Endothelial cell of umbilical vein (primary cell): ENCODE results near the gene IGF2R. TPM values are rescaled to one million over a fixed set of nuclear protein-coding genes. Genes with fewer than 3 reads are reported as not detected.

ENCODE experiments used
- BruUV-seq: library from RNA; stranded (reverse); fragments of 400-500 nt; replicated peaks from 2 replicates; lab custom pipeline; 2021; lab: Mats Ljungman, UMichigan
- CTCF ChIA-PET: fragments of 300-600, 350-600 bp; sonication (Branson Sonifier 250); formaldehyde crosslinking; loops from one replicate; lab custom pipeline; 2021; ENCODE audit warnings: antibody characterized with exemption, inconsistent platforms; lab: Charles Lee
- POLR2A ChIA-PET: fragments of 300-600, 350-600 bp; sonication (Branson Sonifier 250); formaldehyde crosslinking; loops from one replicate; lab custom pipeline; 2021; ENCODE audit warnings: antibody characterized with exemption, inconsistent platforms; lab: Charles Lee
- DNase-seq: peaks from one replicate; pipeline ENCODE4 v3.0.0-alpha.2; 2011; ENCODE audit warnings: low read depth, low spot score
- FAIRE-seq: peaks from 2 replicates; lab custom pipeline; 2011; peaks lifted over from hg19 to GRCh38; lab: Jason Lieb, UNC
- H2AFZ ChIP-seq: 2 replicates; pipeline ENCODE4 v1.6.0; 2012; ENCODE audit warnings: low read depth, low read length, control low read depth, inconsistent platforms
- H3K27ac ChIP-seq: 2 replicates; pipeline ENCODE4 v1.5.1; 2011; ENCODE audit warnings: low read depth, mild to moderate bottlenecking, control low read depth, low read length, moderate library complexity; ENCODE audit not compliant: insufficient read depth
- H3K27me3 ChIP-seq, 2 experiments: 2 replicates each; pipeline versions ENCODE4 v1.6.0 to v1.6.1; 2011; ENCODE audit warnings: low read length in 2 of 2, mixed read lengths in 1 of 2; ENCODE audit not compliant: control insufficient read depth in 2 of 2, insufficient read depth in 2 of 2
- H3K36me3 ChIP-seq, 2 experiments: 2 replicates in 1 of 2; 3 replicates in 1 of 2; pipeline ENCODE4 v1.5.1; 2011; ENCODE audit warnings: low read length in 2 of 2, mild to moderate bottlenecking in 1 of 2, moderate library complexity in 1 of 2; ENCODE audit not compliant: control insufficient read depth in 2 of 2, insufficient read depth in 2 of 2; ENCODE audit errors: extremely low read depth in 1 of 2
- H3K4me1 ChIP-seq: 3 replicates; pipeline ENCODE4 v1.5.1; 2011; ENCODE audit warnings: mild to moderate bottlenecking, low read length; ENCODE audit not compliant: control insufficient read depth, insufficient read depth; ENCODE audit errors: extremely low read depth
- H3K4me2 ChIP-seq: 2 replicates; pipeline ENCODE4 v1.6.1; 2011; ENCODE audit warnings: low read length, control low read depth, mixed read lengths; ENCODE audit not compliant: insufficient read depth
- H3K4me3 ChIP-seq, 3 experiments: fragments of 200-600 bp in 1 of 3; sonication (generic), shearing (Covaris generic) in 1 of 3; replicated peaks in 1 of 3; 2 replicates each; pipeline ENCODE4 v1.5.1; 2011 to 2016; ENCODE audit warnings: control low read depth in 3 of 3, low read length in 3 of 3, mild to moderate bottlenecking in 2 of 3, inconsistent platforms in 1 of 3, low read depth in 1 of 3, moderate library complexity in 1 of 3; ENCODE audit not compliant: insufficient read depth in 1 of 3
- H3K79me2 ChIP-seq: 2 replicates; pipeline ENCODE4 v1.6.0; 2012; ENCODE audit warnings: low read length, inconsistent platforms; ENCODE audit not compliant: control insufficient read depth, insufficient read depth
- H3K9ac ChIP-seq: replicated peaks from 2 replicates; pipeline ENCODE3; 2011; ENCODE audit warnings: low read length, control low read depth; ENCODE audit not compliant: insufficient read depth; ENCODE audit errors: extremely low read depth
- H3K9me1 ChIP-seq: replicated peaks from 3 replicates; pipeline ENCODE4 v1.6.0; 2011; ENCODE audit warnings: mild to moderate bottlenecking, low read length; ENCODE audit not compliant: control insufficient read depth, insufficient read depth; ENCODE audit errors: extremely low read depth
- H3K9me3 ChIP-seq: replicated peaks from 2 replicates; pipeline ENCODE4 v1.5.1; 2012; ENCODE audit warnings: low read length, inconsistent platforms; ENCODE audit not compliant: control insufficient read depth, insufficient read depth
- H4K20me1 ChIP-seq: replicated peaks from 2 replicates; pipeline ENCODE3; 2011; ENCODE audit warnings: mild to moderate bottlenecking, low read length; ENCODE audit not compliant: control insufficient read depth, insufficient read depth; ENCODE audit errors: extremely low read depth
- CTCF ChIP-seq, 2 donors: IDR thresholded peaks; 1 replicate in 1 of 2; 2 replicates in 1 of 2; pipeline ENCODE4 v1.5.1; 2011; ENCODE audit warnings: low read length in 2 of 2, mild to moderate bottlenecking in 2 of 2, moderate library complexity in 2 of 2, control low read depth in 1 of 2, inconsistent platforms in 1 of 2, low read depth in 1 of 2; ENCODE audit not compliant: insufficient read depth in 1 of 2; ENCODE audit errors: extremely low read depth in 1 of 2
- EZH2 ChIP-seq: IDR thresholded peaks from 2 replicates; pipeline ENCODE4 v1.6.1; 2012; ENCODE audit warnings: borderline replicate concordance, low read depth, mild to moderate bottlenecking, moderate library complexity, low read length, inconsistent platforms; ENCODE audit not compliant: severe bottlenecking
- FOS ChIP-seq: IDR thresholded peaks from 2 replicates; pipeline ENCODE4 v1.6.1; 2011; ENCODE audit warnings: mild to moderate bottlenecking, low read length, moderate library complexity, borderline replicate concordance; ENCODE audit not compliant: insufficient read depth
- GATA2 ChIP-seq: IDR thresholded peaks from 2 replicates; pipeline ENCODE4 v1.7.0; 2011; ENCODE audit warnings: low read depth, mild to moderate bottlenecking, moderate library complexity, mixed read lengths, low read length; ENCODE audit not compliant: insufficient read length, insufficient read depth
- JUN ChIP-seq: IDR thresholded peaks from 2 replicates; pipeline ENCODE4 v1.6.1; 2011; ENCODE audit warnings: borderline replicate concordance, low read depth; ENCODE audit not compliant: insufficient read length, insufficient read depth
- MAX ChIP-seq: IDR thresholded peaks from 2 replicates; pipeline ENCODE4 v1.6.1; 2011; ENCODE audit not compliant: insufficient read depth, insufficient read length
- MYC ChIP-seq: IDR thresholded peaks from one replicate; pipeline ENCODE4 v1.6.1; 2011; ENCODE audit warnings: mild to moderate bottlenecking, low read depth, low read length
- POLR2AphosphoS5 ChIP-seq: IDR thresholded peaks from 2 replicates; pipeline ENCODE4 v1.6.1; 2012; ENCODE audit warnings: low read depth, mild to moderate bottlenecking, control low read depth, low read length, moderate library complexity; ENCODE audit not compliant: insufficient read depth
- dilution Hi-C: fragments of 300-500 bp; cut with MboI; formaldehyde crosslinking; loops from one replicate; pipeline ENCODE4 v1.15.0; 2019; ENCODE audit warnings: low sequenced_read_pairs; ENCODE audit not compliant: extremely low pct_ligation_motif_present
- intact Hi-C: fragments of 100-400 bp; cut with micrococcal nuclease; formaldehyde crosslinking; loops from one replicate; pipeline ENCODE4 v1.10.0; 2022
- polyA plus RNA-seq, 4 experiments: library from polyadenylated mRNA; depleted of rRNA in 3 of 4; stranded (reverse) in 3 of 4; unstranded in 1 of 4; fragments of >200 nt; gene quantifications; 2 replicates each; pipeline versions ENCODE4 v1.2.1 to v1.2.3, GENCODE V29; 2011 to 2012; ENCODE audit warnings: missing spikeins in 1 of 4
- total RNA-seq: library from RNA; stranded (reverse); gene quantifications from 2 replicates; pipeline ENCODE4 v1.2.3, GENCODE V29; 2021

Gene IGF2R
- total and polyA plus RNA-seq, 2 donors (not counting 3 experiments of a cell fraction or from before 2014, with no cell fraction given) = 16.3 to 60.2 TPM

GRCh38 chr6:159981071-159981402 is 12.2 kb downstream of the IGF2R start:
- Histone ChIP-seq H4K20me1 (peaks cover 11% of the 10 kb centered on the region), H3K4me2 (peak overlapping the region; percentile 27), H3K27ac (peak overlapping the region; percentile 40), H3K9ac (no peak overlapping the region), H3K27me3 (peaks cover 14 to 17% of the 10 kb centered on the region in 2 experiments), H3K9me1 (no peaks in the 10 kb centered on the region), H3K79me2 (no peaks in the 10 kb centered on the region), H3K4me3 (no peak overlapping the region), H3K9me3 (no peaks in the 10 kb centered on the region), H2AFZ (no peak overlapping the region), H3K36me3 (no peaks in the 10 kb centered on the region), H3K4me1 (peaks cover 30% of the 10 kb centered on the region)
- intact Hi-C loops = loop anchor here (1.0 to 5.0 kb wide), 5 partner anchors 11 to 289 kb away; partner anchors contain the start of genes SOD2, TCP1 and WTAP
- TF ChIP-seq POLR2AphosphoS5 (no peak), EZH2 (peak; percentile 17)
- DNase-seq = peak; percentile 11
- POLR2A ChIA-PET = no interaction called here
- dilution Hi-C loops = no loop called here
- no peak for FAIRE-seq
- CTCF ChIA-PET = interaction anchor here (1.1 to 2.1 kb wide), 4 partner anchors 11 to 118 kb away, joined by 5 to 9 read pairs (median 6); partner anchors contain the start of gene IGF2R
- BruUV-seq = no TSS peak

GRCh38 chr6:159981403-159982245 is 12.7 kb downstream of the IGF2R start:
- BruUV-seq = no TSS peak
- no peak overlapping the region for H3K4me3 ChIP-seq
- intact Hi-C loops = loop anchor here (1.0 to 5.0 kb wide), 5 partner anchors 11 to 289 kb away; partner anchors contain the start of genes SOD2, TCP1 and WTAP

More at GRCh38 chr6:159981403-159982245, 12.7 kb downstream of the IGF2R start:
- dilution Hi-C loops = no loop called here
- Histone ChIP-seq H3K9me1 (no peaks in the 10 kb centered on the region), H2AFZ (no peak overlapping the region), H3K4me1 (peaks cover 30% of the 10 kb centered on the region), H3K27me3 (peaks cover 14 to 17% of the 10 kb centered on the region in 2 experiments), H3K36me3 (no peaks in the 10 kb centered on the region), H4K20me1 (peaks cover 11% of the 10 kb centered on the region), H3K27ac (peak overlapping the region; percentile 40), H3K4me2 (peak overlapping the region; percentile 27), H3K79me2 (no peaks in the 10 kb centered on the region), H3K9me3 (no peaks in the 10 kb centered on the region), H3K9ac (no peak overlapping the region)
- CTCF ChIA-PET = interaction anchor here (1.1 to 2.1 kb wide), 5 partner anchors 10 to 118 kb away, joined by 4 to 9 read pairs (median 5); partner anchors contain the start of gene IGF2R
- DNase-seq = peak; percentile 97
- POLR2A ChIA-PET = no interaction called here
- FAIRE-seq = peak; percentile 87
- TF ChIP-seq POLR2AphosphoS5 (peak; percentile 91), GATA2 (peak; percentile 85), EZH2 (no peak), CTCF (IDR thresholded peaks at IDR 0.05; ENCODE audit: extremely low read depth in 1 of 2, insufficient read depth in 1 of 2, low read depth in 1 of 2, low read length in 2 of 2) (no peak), JUN (peak; percentile 74), FOS (no peak), MAX (peak; percentile 83), MYC (peak; percentile 48)
